HG03432 (cell line): ENCODE measurements around the gene PSMD11.
A peak's percentile ranks its signal among the peaks of the same experiment; 100 is the strongest.

Experiments used
- ATAC-seq: cut with Tn5 transposase; IDR thresholded peaks from one replicate; pipeline ENCODE4 v1.9.1; 2021; ENCODE audit warnings: mild to moderate bottlenecking, moderate library complexity; ENCODE audit not compliant: unreplicated experiment

The PSMD11 gene

DNA sequence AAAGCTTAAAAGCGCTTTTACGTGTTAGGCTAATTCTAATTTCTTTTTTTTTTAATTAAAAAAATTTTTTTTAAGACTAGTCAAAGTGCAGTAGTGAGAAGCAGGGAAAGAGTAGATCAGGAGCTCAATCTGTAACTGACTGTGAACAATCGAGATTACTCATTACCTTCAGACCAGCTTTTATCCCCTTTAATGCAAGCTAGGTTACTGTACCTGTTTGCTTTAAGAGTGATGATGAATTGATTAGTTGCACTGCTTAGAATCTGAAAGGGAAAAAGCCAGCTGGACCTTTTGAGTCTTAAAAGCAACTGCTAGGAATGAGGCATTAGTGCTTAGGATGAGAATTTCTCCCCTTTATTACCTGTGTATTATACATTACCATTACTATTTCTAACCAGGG lies 19.0 kb downstream of the PSMD11 start:
- ATAC-seq: no peak

DNA sequence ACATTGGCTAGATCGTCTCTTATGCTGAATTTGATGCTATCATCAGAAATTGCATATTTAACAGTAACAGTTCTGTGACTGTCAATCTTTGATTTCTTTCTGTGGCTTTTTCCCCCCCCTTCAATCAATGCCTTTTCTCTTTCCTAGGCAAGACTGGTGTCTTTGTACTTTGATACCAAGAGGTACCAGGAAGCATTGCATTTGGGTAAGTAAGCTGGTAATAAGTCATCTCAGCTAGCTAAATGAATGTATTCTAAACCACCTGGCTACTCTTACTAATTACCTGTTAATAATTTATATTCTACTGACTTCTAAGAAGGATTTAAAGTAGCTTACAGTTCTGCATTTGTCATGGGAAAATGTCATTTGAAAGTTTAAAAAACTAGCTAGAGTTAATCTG lies 20.1 kb downstream of the PSMD11 start:
- no peak for ATAC-seq

DNA sequence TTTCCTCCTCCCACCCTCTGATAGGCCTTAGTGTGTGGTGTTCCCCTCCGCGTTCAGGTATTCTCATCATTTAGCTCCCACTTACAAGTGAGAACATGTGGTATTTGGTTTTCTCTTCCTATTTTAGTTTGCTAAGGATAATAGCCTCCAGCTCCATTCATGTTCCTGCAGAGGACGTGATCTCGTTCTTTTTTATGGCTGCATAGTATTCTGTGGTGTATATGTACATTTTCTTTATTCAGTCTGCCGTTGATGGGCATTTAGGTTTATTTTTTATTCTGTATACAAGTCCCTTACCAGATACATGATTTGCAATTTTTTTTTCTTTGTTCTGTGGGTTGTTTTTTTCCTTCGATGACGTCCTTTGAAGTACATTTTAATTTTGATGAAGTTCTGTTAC lies 23.6 kb downstream of the PSMD11 start:
- no peak for ATAC-seq

DNA sequence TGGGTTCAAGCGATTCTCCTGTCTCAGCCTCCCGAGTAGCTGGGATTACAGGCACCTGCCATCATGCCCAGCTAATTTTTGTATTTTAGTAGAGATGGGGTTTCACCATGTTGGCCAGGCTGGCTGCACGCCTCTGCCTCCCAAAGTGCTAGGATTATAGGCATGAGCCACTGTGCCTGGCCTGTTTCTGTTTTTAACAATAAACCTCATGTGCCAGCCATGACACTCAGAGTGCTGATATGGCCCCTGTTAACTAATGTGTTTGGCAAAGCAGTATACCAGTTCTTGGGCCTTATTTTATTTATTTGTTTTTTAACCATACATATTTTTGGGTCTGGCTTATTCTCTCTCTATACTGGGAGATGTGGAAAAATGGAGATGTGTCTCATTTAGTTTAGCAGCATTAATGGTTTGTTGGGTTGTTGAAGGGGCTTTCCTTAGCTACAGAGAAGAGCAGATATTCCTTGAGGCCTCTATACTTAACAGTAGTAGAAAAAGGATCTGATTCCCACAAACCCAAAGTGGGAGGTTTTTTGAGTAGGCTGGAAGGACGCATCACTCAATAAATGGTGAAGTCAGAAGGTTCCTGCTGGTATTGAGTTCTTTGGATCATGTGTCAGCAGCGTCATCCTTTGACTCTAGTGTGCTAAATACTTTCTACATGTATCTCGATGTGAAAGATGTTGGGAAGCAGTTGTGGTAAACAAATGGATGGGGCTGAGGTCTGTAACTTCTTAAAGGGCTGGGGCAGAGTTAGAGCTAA lies 26.3 kb downstream of the PSMD11 start:
- ATAC-seq: no peak

DNA sequence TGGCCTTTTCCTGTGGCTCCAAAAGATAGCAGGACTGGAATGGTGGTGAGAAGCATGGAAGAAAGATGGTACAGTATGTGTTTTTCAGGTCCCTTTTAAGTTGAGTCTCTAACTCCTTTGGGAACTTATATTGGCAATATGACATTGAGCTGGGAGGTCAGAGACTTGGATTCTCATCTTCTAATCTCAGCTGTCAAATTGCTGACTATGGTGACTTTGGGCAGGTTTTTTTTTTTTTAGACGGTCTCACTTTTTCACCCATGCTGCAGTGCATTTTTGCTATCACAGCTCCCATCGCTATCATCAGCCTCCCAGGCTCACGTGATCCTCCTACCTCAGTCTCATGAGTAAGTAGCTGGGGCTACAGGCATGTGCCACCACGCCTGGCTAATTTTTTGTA lies 27.3 kb downstream of the PSMD11 start:
- ATAC-seq: no peak

DNA sequence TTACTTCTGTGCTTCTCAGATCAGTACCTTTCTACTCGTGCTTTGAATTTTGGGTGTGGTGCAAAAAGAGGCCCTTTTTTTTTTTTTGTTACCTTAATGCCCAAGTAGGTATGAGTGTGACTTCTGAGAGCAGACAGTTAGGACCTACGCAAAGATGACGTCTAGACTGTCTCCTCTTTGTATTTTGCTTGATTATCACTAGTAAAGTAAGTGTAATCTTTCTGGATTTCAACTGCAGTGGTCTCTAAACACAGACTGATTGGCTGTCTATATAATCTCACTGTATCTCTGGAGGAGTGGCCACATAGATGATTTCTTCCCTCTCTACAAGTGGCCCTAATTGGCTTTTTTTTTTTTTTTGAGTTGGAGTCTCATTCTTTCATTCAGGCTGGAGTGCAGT lies 30.9 kb downstream of the PSMD11 start:
- ATAC-seq: no peak

DNA sequence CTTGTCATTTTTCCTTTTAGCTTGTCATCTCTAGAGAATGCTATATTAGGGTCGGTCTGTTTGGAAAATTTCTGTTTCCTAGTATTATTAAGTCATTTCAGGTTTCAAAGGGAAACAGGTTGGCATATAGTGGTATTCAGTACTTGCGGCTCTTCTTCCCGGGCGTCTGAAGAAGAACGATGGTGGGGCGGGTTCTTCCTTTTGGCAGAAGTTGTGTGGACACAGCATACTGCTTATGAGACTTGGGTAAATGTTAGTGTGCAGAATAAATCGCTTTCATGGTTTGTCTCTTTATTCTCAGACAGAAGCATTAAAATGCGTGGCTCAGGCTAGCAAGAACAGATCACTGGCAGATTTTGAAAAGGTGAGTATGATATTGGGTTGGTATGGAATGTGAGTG lies 32.9 kb downstream of the PSMD11 start:
- ATAC-seq: no peak

DNA sequence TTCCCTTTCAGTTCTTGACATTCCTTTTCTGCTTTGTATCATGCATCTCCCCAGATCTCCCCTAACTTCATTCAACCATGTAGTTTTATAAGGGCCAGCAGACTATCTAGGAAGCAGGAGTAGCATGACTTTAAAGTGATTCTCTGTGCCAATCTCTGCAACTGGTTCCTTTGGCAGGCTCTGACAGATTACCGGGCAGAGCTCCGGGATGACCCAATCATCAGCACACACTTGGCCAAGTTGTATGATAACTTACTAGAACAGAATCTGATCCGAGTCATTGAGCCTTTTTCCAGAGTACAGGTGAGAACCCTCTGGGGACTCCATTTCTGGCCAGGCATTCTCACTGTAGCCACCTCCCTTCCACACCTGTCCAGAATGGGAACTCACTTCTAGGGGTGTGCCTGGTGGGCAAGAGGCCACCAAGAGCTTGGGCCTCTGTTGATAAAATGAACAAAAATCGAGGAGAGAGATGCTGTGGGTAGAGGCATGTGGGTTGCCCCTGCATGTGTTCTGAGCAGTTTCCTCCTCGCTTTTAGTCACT lies 34.8 kb downstream of the PSMD11 start:
- ATAC-seq: no peak

DNA sequence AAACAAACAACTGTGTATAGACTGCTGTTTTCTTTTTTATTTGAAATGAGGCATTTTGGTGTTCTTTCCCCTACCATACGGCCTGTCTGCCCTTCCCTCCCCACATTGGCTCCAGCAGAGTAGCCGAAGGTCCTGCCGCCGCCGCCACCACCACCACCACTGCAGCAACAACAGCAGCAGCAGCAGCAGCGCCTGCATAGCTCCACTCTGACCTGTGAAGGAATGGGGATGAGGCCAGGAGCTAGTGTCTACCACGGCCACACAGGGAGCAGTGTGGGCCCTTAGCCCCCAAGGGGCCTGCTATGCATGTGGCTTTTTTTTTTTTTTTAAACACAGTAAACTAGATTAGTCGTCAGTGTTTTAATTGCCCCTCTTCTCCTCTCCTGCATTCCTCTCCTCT lies 36.9 kb downstream of the PSMD11 start:
- ATAC-seq: no peak

DNA sequence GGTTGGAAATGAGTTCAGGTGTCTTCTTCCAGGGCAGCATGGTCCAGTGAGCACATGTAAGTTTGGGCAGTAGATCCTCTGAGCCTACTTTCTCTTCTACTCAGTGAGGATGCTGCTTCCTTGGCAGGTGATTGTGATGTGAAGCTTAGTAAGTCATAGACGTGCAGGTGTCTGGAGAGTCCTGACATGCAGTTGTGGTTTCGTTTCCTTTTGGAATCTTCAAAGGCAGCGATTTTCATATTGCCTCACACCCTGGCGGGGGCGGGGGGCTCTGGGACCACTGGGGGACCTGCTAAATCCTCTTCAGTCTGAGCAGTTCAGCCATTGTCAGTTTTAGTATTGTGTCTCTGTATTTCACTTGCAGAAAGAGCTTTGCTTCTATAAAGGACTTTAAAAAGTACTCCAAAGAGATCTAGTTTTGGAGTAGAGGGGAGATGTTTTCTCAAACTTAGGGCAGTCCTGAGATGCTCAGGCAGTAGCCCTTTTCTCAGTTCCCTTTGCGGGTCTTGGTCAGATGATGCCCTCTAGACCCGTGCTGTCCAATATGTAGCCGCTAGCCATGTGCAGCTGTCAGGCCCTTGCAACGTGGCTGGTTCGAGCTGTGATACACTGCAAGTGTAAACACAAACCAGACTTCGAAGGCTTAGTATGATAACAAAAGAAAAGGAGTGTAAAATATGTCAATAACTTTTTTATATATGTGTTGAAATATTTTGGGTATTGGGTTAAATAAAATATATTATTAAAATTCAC lies 38.4 kb downstream of the PSMD11 start:
- ATAC-seq: no peak

DNA sequence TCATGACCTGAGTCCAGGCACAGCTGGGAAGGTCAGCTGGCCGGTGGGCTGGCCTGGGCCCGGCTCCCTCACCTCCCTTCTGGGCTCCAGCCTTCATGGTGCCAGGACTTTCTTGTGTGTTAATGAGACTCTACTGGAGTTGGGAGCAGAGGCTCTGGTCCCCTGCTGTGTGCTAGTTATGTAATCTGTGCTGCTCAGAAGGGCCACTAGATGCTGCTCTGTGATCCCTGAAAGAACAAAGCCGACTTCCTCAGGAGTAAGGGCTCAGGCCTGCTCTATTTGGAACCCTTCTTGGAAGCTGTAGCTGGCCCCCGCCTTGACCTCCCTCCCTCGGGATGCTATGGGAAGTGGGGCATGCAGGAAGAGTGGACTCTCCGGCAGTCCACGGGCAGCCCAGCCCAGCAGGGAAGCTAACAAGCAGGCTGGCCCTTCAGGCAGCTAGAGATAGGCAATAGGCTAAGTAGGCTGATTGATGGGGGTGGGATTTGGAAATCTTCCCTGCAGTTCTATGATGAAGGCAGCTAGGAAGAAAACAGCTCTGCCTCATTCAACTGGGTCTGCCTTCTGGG lies 39.2 kb downstream of the PSMD11 start:
- ATAC-seq: no peak

DNA sequence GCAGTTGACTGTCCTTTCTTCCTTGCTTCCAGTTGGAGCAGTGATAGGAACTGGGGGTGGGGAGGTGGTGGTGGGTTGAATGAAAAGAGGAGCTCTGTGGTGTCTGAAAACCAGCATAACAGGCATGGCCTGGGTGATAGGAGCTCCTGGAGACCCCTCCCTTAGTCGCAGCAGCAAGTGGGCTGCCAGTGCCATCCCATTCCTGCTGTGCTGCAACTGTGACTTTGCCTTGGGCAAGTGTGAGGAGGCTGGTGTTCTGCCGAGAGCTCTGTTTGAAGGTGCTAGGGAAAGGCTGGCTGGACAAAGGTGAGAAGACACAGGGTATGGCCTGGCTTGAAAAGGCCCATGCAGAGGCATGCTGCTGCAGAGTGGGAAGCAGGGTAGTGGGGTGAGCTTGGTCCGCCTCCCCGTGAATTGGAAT lies 39.7 kb downstream of the PSMD11 start:
- ATAC-seq: no peak

DNA sequence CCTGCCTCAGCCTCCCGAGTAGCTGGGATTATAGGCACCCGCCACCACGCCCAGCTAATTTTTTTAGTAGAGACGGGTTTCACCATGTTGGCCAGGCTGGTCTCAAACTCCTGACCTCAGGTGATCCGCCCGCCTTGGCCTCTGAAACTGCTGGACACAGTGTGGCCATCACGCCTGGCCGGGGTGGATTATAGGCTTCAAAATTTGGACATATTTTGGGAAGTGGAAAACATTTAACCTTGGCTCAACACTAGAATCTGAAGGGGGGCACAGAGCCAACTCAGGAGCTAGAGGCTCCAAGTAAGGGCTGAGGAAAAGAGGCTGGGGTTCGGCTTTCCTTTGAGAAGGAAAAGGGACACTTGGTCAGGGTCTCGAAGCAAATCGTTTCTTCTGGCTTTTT lies 40.3 kb downstream of the PSMD11 start:
- ATAC-seq: no peak

DNA sequence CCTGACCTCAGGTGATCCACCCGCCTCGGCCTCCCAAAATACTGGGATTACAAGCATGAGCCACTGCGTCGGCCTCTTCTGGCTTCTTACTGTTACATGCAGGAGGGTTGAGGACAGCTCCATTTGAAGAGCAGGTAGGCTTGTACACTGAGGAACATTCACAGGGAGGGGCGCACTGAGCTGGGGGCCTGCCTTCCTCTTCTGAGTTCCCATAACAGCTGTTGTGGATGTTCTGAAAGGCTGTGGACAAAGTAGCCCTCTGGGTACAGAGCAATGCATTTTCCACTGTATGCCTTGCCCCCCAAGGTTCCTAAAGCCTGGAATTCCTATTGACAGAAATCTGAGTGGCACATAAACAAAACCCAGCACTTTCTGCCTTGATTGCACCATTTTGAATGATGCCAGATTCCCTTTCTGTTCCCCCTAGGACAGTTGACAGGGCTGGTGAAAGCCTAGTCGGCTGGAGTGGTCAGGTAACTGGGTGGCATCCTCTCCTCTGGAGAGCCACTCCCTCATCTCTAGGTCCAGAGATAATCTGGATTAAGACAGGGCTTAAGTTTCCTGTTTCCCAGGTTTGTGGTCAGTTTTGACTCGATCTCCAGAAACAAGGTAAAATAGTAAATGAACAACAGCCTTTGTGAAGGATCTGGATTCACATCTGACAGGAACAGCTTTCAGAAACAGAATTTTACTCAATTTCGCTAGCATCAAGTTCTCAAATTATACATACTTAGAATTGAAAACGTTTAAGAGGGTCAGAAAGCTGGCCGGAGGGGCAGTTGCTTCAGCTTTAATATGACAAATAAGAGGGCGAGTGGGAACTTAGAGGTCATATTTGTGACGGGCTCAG lies 41.2 kb downstream of the PSMD11 start:
- no peak for ATAC-seq

DNA sequence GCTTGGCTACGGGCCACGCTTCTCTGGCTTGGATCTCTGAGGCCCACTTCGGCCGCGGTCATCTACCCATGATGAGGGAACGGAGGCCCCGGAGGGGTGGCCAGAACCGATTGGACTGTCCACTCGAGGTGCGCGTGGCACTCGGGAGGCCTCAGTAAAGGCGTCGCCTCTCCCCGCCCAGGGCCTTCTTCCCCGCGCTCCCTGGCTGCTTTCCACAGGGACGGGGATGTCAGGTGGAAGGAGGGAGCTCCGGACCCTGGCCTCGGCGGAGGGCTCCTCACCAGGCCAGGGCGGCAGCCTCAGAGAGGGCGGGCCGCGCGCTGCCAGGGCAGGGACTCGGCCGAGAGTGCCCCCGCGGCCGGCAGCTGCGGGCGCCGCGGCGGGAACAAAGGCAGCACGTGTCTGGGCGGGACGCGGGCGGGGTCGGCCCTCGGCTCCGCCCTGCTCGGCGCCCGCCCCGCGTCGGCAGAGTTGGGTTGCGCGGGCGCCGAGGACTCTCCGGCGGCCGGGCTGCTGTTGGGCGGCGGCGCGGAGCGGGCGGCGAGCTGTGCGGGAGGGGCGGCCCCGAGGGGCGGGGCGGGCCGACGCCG lies 41.9 kb downstream of the PSMD11 start:
- ATAC-seq: peak; percentile 55

DNA sequence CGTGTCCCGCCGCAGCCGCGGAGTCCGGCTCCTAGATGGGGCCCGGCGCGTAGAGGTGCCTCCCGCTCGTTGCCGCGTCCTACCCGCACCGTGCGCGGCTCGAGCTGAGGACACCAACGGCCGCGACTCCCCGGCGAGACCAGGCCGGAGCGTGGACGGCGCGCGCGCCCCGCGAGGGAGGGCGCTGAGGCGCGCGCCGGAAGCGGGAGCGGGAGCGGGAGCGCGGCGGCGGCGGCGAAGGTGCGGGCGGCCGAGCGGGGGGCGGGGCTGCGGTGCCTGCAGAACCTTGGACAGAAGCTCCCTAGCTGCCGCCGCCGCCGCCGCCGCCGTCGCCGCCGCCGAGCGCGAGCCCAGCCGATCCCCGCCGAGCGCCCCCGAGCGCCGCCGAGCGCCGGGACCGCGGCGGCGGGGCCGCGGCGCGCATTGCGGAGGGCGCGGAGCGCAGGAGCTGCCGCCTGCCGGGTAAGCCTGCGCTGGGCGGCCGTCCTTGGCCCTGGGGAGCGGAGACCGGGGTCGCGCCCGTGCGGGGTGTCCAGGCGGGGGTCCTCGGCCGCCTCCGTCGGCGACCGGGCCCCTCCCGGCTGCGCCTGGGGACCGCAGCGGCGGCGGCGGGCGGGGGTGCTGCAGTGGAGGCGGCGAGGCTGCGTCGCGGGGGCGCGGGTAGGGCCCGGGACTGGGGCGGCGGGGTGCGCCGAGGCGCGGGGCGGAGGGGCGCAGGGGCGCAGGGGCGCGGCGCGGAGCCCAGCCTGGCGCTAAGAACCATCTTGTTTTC lies 42.6 kb downstream of the PSMD11 start, which contains the start of gene CDK5R1:
Gene CDK5R1, plus strand, starts transcription at position 293 of the 772 bp plus-strand sequence. CDS start 628 bp downstream, outside the sequence.
- ATAC-seq: peak; percentile 69

DNA sequence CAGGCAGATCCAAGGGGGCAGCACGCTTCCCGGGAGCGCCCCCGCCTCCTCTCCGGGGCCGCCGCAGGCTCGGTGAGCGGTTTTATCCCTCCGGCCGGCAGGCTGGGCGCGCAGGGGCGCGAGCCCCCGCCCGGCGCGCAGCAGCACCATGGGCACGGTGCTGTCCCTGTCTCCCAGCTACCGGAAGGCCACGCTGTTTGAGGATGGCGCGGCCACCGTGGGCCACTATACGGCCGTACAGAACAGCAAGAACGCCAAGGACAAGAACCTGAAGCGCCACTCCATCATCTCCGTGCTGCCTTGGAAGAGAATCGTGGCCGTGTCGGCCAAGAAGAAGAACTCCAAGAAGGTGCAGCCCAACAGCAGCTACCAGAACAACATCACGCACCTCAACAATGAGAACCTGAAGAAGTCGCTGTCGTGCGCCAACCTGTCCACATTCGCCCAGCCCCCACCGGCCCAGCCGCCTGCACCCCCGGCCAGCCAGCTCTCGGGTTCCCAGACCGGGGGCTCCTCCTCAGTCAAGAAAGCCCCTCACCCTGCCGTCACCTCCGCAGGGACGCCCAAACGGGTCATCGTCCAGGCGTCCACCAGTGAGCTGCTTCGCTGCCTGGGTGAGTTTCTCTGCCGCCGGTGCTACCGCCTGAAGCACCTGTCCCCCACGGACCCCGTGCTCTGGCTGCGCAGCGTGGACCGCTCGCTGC lies 43.3 kb downstream of the PSMD11 start:
- ATAC-seq: peak; percentile 28

DNA sequence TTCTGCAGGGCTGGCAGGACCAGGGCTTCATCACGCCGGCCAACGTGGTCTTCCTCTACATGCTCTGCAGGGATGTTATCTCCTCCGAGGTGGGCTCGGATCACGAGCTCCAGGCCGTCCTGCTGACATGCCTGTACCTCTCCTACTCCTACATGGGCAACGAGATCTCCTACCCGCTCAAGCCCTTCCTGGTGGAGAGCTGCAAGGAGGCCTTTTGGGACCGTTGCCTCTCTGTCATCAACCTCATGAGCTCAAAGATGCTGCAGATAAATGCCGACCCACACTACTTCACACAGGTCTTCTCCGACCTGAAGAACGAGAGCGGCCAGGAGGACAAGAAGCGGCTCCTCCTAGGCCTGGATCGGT lies 43.9 kb downstream of the PSMD11 start:
- no peak for ATAC-seq

DNA sequence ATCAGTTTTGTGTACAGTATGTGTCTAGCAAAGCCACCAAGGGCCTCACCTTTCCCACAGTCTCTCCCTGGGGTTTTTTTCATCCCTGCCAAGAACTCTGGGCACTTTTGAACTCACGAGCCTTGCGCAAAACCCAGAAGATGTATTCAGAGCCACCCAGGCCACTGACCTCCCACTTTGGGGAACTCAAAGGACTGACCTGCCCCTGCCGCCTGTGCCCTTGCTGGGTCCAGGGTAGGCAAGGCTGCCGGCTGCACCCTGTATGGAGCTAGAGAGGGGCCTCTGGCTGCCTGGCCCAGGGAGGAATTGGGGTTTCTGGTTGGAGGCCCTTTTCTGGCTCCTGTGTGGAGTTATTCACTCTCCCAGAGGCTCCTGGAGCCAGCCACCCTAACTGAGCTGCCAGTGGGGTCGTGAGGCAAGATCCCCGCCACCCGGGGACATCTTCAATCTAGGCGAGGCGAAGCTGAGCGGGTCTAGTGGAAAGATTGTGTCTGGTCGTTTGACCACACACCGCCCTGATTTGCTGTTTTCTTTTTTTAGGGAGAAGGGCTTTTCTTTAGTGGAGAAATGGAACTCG lies 44.4 kb downstream of the PSMD11 start:
- no peak for ATAC-seq
